ENCODE results near the gene GINS2. TPM values are rescaled to one million over a fixed set of nuclear protein-coding genes. Genes with fewer than 3 reads are reported as not detected.

GINS2 gene
- total RNA-seq, 2 donors from 2014 or later = 1.2 to 2.4 TPM

DNA sequence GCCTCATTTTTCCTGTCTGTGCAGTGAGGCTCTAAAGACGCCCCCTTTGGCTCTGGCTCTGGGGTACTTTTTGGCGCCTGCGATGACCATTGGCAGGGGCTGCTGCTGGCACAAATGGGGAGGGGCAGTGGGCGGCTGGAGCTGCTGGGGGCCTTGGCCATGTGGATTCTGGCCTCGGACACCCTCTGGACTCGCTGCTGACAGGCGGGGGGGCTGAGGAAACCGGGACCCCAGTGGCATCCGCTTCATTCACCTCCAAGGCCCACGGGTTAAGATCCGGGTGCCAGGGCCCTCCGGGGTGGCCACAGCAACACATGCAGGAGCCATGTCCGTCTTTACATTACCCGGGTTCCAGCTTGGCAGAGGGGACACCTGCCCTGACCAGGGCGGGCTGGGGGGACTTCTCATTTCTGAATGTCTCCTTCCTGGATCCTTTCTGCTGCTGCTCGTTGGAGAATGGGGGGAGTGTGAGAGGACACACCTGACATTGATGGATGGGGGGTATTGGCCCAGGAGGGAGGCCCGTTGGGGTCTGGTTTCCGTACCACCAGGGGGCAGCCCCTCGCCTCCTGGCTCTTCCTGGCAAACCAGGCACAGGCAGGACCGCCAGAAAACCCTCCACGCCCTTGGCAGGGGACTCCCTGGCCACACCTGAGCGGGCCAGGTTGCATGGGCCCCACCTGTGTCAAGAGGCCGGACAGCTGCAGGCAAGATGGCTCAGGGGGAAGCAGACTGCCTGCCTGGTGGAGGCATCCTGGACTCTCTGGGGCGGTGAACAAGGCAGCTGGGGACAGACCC lies 53.8 kb downstream of the GINS2 start:
- ATAC-seq (no peak), DNase-seq (no peak)

GRCh38 chr16:85633888-85634287 lies 54.9 kb downstream of the GINS2 start:
- DNase-seq (no peak), ATAC-seq (no peak)
- intact Hi-C loops (cut with DNase I) = no loop called here

More for the DNA sequence above, 53.8 kb downstream of the GINS2 start:
- intact Hi-C loops (cut with DNase I) = no loop called here

- intact Hi-C loops (cut with DNase I) = no loop called here
- no peak for DNase-seq
- ATAC-seq = no peak
These were observed 55.4 kb downstream of the GINS2 start for GRCh38 chr16:85633438-85633743.

DNA sequence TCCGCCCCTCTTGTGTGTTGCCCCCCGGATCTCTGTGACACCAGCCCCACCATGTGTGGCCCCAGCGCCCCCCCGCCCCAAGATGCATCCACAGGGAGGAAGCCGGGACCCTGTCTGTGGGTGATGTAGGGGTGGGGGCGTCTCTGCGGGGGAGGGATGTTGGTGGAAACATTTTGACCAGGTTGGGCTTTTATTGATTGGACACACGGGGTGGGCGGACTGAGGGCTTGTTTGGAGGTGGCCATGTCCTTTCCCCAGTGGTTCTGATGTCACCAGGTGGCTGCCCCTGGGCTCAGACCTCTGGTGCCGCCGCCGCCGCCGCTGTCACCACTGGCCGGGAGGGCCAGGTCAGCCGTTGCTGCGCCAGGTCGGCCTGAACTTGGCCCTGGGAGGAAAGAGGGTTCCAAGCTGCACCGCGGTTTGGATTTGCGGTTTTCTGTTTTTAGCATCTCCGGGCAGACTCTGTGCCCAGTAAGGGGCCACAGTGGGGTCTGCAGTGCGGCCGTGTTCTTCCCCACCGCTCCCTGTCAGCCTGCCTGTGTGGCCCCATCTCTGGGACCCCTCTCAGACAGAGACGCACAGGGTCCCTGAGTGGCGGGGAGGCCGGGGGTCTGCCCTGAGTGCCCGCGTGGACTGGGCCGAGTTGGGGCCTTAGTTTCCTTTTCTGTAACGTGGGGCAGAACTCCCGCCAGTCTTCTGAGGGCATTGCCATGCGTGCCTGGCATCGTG lies 55.9 kb downstream of the GINS2 start:
- intact Hi-C loops (cut with DNase I) = no loop called here
- ATAC-seq (no peak), DNase-seq (no peak)

GRCh38 chr16:85631802-85632393 lies 56.9 kb downstream of the GINS2 start:
- ATAC-seq = no peak
- intact Hi-C loops (cut with DNase I) = no loop called here
- DNase-seq = no peak

DNA sequence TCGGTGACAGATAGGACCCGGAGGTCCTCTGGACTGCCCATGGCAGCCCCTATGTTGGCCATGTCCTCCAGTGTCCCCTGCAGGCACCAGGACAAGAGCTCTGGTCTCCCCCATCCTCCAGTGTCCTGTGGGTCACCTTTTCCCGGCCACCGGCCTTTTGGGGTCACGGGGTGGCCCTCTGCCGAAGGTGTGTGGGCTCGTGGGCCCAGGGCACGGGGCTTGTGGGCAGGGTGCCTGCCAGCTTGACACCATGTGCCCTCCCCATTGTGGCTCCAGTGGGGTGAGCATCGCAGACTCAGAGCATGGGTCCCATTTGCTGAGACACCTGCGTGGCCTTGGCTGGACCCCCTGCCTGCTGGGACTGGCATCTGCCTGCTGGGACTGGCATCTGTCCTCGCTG lies 57.5 kb downstream of the GINS2 start:
- ATAC-seq (no peak), DNase-seq (no peak)
- intact Hi-C loops (cut with DNase I) = no loop called here

DNA sequence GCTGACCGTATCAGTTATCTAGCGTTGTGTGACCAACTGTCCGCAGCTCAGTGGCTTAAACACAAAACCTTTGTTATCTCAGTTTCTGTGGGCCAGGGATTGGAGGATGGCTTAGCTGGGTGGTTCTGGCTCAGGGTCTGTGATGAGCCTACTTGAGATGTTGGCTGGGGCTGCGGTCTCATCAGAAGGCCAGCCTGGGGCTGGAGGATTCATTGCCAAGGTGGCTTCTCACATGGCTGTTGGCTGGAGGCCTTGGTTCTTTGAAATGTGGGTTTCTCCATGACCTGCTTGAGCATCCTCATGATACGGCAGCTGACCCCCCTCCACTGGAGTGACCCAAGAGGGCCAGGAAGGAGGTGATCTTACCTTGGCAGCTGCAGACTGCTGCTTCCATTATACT lies 58.9 kb downstream of the GINS2 start:
- ATAC-seq (no peak), DNase-seq (no peak)
- intact Hi-C loops (cut with DNase I) = no loop called here

DNA sequence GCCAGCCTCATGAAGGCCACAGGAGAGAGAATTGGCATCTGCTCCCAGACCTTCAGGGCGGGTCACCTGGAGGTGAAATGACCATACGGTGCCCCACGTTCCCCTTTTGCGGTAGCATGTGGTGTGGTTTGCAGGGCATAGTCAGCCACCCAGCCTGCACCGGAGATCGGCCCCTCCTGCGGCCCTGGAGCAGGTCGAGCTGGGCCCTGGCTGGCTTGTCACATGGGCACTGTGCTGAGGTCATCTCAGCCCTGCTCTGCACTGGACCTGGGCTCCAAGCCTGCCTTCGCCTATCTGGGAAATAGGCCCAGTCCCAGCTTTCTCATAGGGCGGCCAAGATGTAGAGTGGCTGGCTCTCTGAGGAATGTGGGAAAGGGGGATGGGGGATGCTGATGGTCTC lies 59.4 kb downstream of the GINS2 start:
- ATAC-seq (peak in 1 of 2 donors; percentile 45), DNase-seq (no peak)
- intact Hi-C loops (cut with DNase I) = no loop called here

GRCh38 chr16:85628645-85629044 lies 60.1 kb downstream of the GINS2 start:
- intact Hi-C loops (cut with DNase I) = no loop called here
- DNase-seq (no peak), ATAC-seq (no peak)

GRCh38 chr16:85628265-85628556 lies 60.5 kb downstream of the GINS2 start:
- intact Hi-C loops (cut with DNase I) = no loop called here
- DNase-seq = no peak

DNA sequence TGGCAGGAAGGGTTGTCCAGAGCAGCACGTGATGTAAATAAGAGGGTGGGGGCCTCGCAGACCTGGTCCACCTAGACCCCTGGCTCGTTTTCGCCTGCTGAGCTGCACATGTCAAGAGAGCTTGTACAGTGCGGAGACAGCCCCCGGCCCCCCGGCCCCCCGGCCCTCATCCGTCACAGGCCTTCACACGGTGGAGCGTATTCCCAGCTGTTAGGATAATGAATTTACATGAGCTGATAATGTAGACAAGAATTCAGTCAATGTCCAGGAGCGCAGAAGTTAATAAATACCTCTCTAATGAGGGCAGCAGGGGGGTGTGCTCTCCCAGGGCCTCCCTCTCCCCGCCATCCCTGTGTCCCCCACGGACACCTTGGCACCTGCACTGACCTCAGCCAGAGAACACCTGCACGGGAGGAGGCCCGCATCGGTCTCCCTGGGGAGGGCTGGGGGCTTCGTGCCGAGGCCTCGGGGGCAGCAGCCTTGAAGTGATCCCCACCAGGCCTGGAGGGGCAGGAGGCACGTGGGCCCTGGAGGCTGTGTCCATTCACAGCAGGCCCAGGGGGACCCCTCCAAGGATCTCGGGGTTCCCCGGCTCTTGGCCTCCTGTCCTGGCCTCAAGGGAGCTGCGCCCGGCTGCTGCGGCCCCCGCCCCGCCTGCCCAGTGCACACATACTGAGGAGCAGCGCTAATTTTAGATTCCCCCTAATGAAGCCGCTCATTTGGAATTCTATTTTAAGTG lies 61.1 kb downstream of the GINS2 start:
- intact Hi-C loops (cut with DNase I) = no loop called here
- ATAC-seq (peak; percentile 60 to 79), DNase-seq (no peak)

More at GRCh38 chr16:85628265-85628556, 60.5 kb downstream of the GINS2 start:
- ATAC-seq = peak in 1 of 2 donors; percentile 2

DNA sequence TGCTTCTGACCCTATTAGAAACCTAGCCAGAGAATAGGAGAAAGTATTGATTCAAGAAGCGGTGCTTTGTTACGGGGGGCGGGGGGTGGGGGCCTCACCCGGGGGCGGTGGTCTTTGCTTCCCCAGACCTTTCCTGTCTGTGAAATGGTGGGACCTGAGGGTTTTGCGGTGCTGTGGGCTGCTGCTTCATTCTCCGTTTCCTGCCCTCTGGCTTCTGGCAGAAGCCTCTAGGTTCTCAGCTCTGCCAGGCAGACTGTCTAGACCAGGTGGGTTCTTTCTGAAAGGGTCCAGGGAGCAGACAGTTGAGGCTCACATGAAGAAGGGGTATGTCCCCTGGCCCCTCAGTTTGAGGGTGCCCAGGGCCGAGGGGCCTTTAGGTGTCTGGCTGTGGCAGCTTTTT lies 61.7 kb downstream of the GINS2 start:
- ATAC-seq (no peak), DNase-seq (no peak)

More for the DNA sequence above, 61.7 kb downstream of the GINS2 start:
- intact Hi-C loops (cut with DNase I) = no loop called here

Other genes with a start within 250 kb of the GINS2 start
- gene GSE1, start 75.6 kb downstream of the GINS2 start, total RNA-seq = 10 to 100 TPM; 54.6 to 60.6 TPM
- gene C16orf74, start 62.1 kb upstream of the GINS2 start, total RNA-seq = 1 to 10 TPM; 2.3 to 2.6 TPM
- gene EMC8, start 110.6 kb upstream of the GINS2 start, total RNA-seq = 10 to 100 TPM; 18.6 to 24.4 TPM
- 1,000 to 10,000 TPM; 1,590 to 1,597 TPM for gene COX4I1, start 110.7 kb upstream of the GINS2 start, total RNA-seq
- gene IRF8, start 210.2 kb upstream of the GINS2 start, total RNA-seq = 10 to 100 TPM in 1 of 2 donors, 1 to 10 TPM in 1; 9.2 to 15.6 TPM